Neural cell (in vitro differentiated cells): ENCODE data around the gene FBXW8. TPM values are rescaled to one million over a fixed set of nuclear protein-coding genes. Genes with fewer than 3 reads are reported as not detected.
A peak's percentile ranks its signal among the peaks of the same experiment; 100 is the strongest.

Experiments used
- H2AFZ ChIP-seq: fragments of 200-600, 300-800 bp; sonication (generic), shearing (Covaris generic); 2 replicates; pipeline ENCODE4 v1.6.0; 2014; ENCODE audit warnings: low read depth, mild to moderate bottlenecking, antibody characterized with exemption, low read length, moderate library complexity
- H3F3A ChIP-seq: fragments of 200-600 bp; shearing (Covaris generic); 2 replicates; pipeline ENCODE4 v1.6.1; 2016; ENCODE audit warnings: mild to moderate bottlenecking, moderate library complexity, mixed read lengths, antibody characterized with exemption, low read length; ENCODE audit not compliant: insufficient read depth, poor library complexity, severe bottlenecking
- H3K27ac ChIP-seq: fragments of 200-600, 300-800 bp; sonication (generic), shearing (Covaris generic); 2 replicates; pipeline ENCODE4 v1.5.1; 2014; ENCODE audit warnings: mild to moderate bottlenecking, low read length, moderate library complexity
- H3K27me3 ChIP-seq: fragments of 300-800, 200-600 bp; sonication (generic), shearing (Covaris generic); 2 replicates; pipeline ENCODE4 v1.6.0; 2014; ENCODE audit warnings: mild to moderate bottlenecking, low read depth, low read length, moderate library complexity; ENCODE audit not compliant: insufficient read depth
- H3K36me3 ChIP-seq: fragments of 300-800, 200-600 bp; sonication (generic), shearing (Covaris generic); 2 replicates; pipeline ENCODE4 v1.5.1; 2014; ENCODE audit warnings: mild to moderate bottlenecking, antibody characterized with exemption, low read length, moderate library complexity; ENCODE audit not compliant: insufficient read depth
- H3K4me2 ChIP-seq: fragments of 300-800, 200-600 bp; sonication (generic), shearing (Covaris generic); 2 replicates; pipeline ENCODE4 v1.6.0; 2014; ENCODE audit warnings: mild to moderate bottlenecking, low read length
- H3K4me3 ChIP-seq: fragments of 300-800, 200-600 bp; sonication (generic), shearing (Covaris generic); 2 replicates; pipeline ENCODE4 v1.5.1; 2014; ENCODE audit warnings: mild to moderate bottlenecking, low read length, moderate library complexity
- H3K79me2 ChIP-seq: fragments of 200-600 bp; shearing (Covaris generic); replicated peaks from 2 replicates; pipeline ENCODE4 v1.6.0; 2014; ENCODE audit warnings: mild to moderate bottlenecking, low read length, moderate library complexity; ENCODE audit not compliant: insufficient read depth
- H3K9ac ChIP-seq: fragments of 300-800, 200-600 bp; sonication (generic), shearing (Covaris generic); 2 replicates; pipeline ENCODE4 v1.6.1; 2016; ENCODE audit warnings: mild to moderate bottlenecking, low read length, mixed read lengths
- H3K9me2 ChIP-seq: fragments of 200-600 bp; shearing (Covaris generic); 2 replicates; pipeline ENCODE4 v1.6.1; 2016; ENCODE audit warnings: mild to moderate bottlenecking, low read length, mixed read lengths; ENCODE audit not compliant: insufficient read depth
- H3K9me3 ChIP-seq: fragments of 200-600, 300-800 bp; sonication (generic), shearing (Covaris generic); 2 replicates; pipeline ENCODE4 v1.6.1; 2016; ENCODE audit warnings: mild to moderate bottlenecking, mixed run types, low read length, moderate library complexity, mixed read lengths
- H4K20me1 ChIP-seq: fragments of 200-600 bp; shearing (Covaris generic); 2 replicates; pipeline ENCODE4 v1.6.1; 2016; ENCODE audit warnings: mild to moderate bottlenecking, mixed run types; ENCODE audit not compliant: insufficient read depth
- EP300 ChIP-seq: fragments of 450-650 bp; conservative IDR thresholded peaks from 2 replicates; pipeline ENCODE4 v1.6.1; 2014; ENCODE audit warnings: antibody characterized with exemption, mild to moderate bottlenecking, moderate library complexity; ENCODE audit not compliant: poor library complexity, severe bottlenecking
- EZH2 ChIP-seq: fragments of 200-600, 300-800 bp; shearing (Covaris generic), sonication (generic); IDR thresholded peaks from 2 replicates; pipeline ENCODE4 v1.6.1; 2014; ENCODE audit warnings: antibody characterized with exemption, low read length, borderline replicate concordance, mild to moderate bottlenecking; ENCODE audit not compliant: insufficient read depth, poor library complexity, severe bottlenecking
- MXI1 ChIP-seq: fragments of 450-650 bp; conservative IDR thresholded peaks from 2 replicates; pipeline ENCODE4 v1.6.1; 2014; ENCODE audit warnings: antibody characterized with exemption, mild to moderate bottlenecking; ENCODE audit not compliant: poor library complexity, severe bottlenecking
- POLR2AphosphoS5 ChIP-seq: IDR thresholded peaks from 2 replicates; pipeline ENCODE4 v1.6.1; 2012
- RAD21 ChIP-seq: fragments of 450-650 bp; conservative IDR thresholded peaks from 2 replicates; pipeline ENCODE4 v1.6.1; 2014; ENCODE audit warnings: antibody characterized with exemption, mild to moderate bottlenecking, moderate library complexity
- SMC3 ChIP-seq: fragments of 450-650 bp; conservative IDR thresholded peaks from 2 replicates; pipeline ENCODE4 v1.6.1; 2014; ENCODE audit warnings: antibody characterized with exemption, mild to moderate bottlenecking, moderate library complexity; ENCODE audit not compliant: poor library complexity
- TAF1 ChIP-seq: IDR thresholded peaks from 2 replicates; pipeline ENCODE4 v1.6.1; 2012; ENCODE audit warnings: low read depth
- polyA plus RNA-seq: library from polyadenylated mRNA; depleted of rRNA; stranded (reverse); fragments of >200 nt; gene quantifications from 2 replicates; pipeline ENCODE4 v1.2.3, GENCODE V29; 2014
- TF ChIP-seq, protein P1 (sequence below): fragments of 450-650 bp; IDR thresholded peaks from 2 replicates; pipeline ENCODE4 v1.5.1; 2014; ENCODE audit warnings: antibody characterized with exemption, mild to moderate bottlenecking, moderate library complexity; ENCODE audit not compliant: poor library complexity, severe bottlenecking
- TF ChIP-seq, protein P2 (sequence below): IDR thresholded peaks from 2 replicates; pipeline ENCODE4 v1.6.1; 2012; ENCODE audit warnings: borderline replicate concordance

The FBXW8 gene
- polyA plus RNA-seq, 1 donor from 2014 or later, result 5.6 TPM

DNA sequence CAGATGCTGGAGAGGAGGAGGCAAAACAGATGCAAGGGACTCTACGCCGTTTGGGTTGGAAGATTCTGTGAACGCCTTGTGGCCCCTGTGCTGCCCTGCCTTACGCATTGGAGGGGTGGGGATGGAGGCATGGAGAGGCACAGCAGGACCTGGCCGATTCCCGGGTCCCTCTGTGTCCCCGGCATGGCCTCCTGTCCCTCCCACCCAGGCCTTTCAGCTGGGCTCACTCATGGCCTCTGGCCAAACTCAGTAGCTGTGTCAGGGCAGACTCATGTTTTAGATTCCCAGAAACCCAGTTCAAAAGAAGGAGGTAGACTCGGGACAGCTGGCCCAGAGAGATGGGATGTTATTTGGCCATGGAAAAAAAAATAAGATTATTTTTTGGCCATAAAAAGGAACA lies 148.4 kb downstream of the FBXW8 start:
- Histone ChIP-seq H4K20me1 (no peaks in the 10 kb centered on the region), H3K9me2 (no peaks in the 10 kb centered on the region), H3K9me3 (no peaks in the 10 kb centered on the region), H3F3A (no peaks in the 10 kb centered on the region), H2AFZ (no peak overlapping the region), H3K4me3 (no peak overlapping the region), H3K27ac (no peak overlapping the region), H3K9ac (no peak overlapping the region), H3K79me2 (no peaks in the 10 kb centered on the region), H3K27me3 (no peaks in the 10 kb centered on the region), H3K4me2 (no peak overlapping the region), H3K36me3 (no peaks in the 10 kb centered on the region)
- TF ChIP-seq EP300 (no peak), RAD21 (no peak), SMC3 (no peak), POLR2AphosphoS5 (no peak), EZH2 (no peak), MXI1 (no peak), TAF1 (no peak)
- TF ChIP-seq, protein P1, sequence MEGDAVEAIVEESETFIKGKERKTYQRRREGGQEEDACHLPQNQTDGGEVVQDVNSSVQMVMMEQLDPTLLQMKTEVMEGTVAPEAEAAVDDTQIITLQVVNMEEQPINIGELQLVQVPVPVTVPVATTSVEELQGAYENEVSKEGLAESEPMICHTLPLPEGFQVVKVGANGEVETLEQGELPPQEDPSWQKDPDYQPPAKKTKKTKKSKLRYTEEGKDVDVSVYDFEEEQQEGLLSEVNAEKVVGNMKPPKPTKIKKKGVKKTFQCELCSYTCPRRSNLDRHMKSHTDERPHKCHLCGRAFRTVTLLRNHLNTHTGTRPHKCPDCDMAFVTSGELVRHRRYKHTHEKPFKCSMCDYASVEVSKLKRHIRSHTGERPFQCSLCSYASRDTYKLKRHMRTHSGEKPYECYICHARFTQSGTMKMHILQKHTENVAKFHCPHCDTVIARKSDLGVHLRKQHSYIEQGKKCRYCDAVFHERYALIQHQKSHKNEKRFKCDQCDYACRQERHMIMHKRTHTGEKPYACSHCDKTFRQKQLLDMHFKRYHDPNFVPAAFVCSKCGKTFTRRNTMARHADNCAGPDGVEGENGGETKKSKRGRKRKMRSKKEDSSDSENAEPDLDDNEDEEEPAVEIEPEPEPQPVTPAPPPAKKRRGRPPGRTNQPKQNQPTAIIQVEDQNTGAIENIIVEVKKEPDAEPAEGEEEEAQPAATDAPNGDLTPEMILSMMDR, result no peak
- TF ChIP-seq, protein P2, sequence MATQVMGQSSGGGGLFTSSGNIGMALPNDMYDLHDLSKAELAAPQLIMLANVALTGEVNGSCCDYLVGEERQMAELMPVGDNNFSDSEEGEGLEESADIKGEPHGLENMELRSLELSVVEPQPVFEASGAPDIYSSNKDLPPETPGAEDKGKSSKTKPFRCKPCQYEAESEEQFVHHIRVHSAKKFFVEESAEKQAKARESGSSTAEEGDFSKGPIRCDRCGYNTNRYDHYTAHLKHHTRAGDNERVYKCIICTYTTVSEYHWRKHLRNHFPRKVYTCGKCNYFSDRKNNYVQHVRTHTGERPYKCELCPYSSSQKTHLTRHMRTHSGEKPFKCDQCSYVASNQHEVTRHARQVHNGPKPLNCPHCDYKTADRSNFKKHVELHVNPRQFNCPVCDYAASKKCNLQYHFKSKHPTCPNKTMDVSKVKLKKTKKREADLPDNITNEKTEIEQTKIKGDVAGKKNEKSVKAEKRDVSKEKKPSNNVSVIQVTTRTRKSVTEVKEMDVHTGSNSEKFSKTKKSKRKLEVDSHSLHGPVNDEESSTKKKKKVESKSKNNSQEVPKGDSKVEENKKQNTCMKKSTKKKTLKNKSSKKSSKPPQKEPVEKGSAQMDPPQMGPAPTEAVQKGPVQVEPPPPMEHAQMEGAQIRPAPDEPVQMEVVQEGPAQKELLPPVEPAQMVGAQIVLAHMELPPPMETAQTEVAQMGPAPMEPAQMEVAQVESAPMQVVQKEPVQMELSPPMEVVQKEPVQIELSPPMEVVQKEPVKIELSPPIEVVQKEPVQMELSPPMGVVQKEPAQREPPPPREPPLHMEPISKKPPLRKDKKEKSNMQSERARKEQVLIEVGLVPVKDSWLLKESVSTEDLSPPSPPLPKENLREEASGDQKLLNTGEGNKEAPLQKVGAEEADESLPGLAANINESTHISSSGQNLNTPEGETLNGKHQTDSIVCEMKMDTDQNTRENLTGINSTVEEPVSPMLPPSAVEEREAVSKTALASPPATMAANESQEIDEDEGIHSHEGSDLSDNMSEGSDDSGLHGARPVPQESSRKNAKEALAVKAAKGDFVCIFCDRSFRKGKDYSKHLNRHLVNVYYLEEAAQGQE, result no peak

DNA sequence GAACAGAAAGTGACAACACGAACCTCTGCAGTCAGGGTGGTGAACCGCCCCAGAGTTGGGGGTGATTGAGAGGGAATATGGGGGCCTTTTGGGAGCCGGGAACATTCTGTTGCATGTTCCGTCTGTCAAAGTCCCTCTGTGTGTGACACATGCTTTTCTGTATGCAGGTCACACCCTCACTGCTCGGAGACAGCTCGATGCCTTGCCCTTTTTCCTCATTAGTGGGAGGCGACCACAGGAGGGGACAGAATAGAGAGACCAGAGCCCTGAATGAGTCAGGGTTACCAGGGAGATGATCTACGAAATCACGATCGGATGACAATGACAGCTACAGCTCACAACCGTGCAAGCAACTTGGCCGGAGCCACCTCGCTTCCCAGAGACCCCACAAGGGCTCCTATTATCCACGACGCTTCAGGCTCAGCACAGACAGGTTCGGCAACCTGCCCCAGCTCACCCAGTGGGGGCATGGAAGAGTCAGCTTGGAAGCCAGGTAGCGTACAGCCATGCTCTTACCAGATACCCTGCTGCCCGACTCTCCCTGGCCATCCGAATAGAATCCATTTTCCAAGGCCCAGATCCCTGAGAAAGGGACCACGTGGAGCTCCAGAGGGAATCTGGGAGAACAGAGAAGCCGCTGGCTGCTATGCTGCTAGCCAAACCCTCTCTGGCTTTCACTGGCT lies 149.6 kb downstream of the FBXW8 start:
- H2AFZ ChIP-seq, result peak overlapping the region; percentile 25
- no peaks in the 10 kb centered on the region for H3K79me2 ChIP-seq
- no peaks in the 10 kb centered on the region for H3K9me2 ChIP-seq
- TF ChIP-seq EZH2, result no peak
- TF ChIP-seq, protein P2, result no peak
- TF ChIP-seq POLR2AphosphoS5, result peak; percentile 24
- TF ChIP-seq TAF1, result no peak
- H3F3A ChIP-seq, result no peaks in the 10 kb centered on the region
- H3K36me3 ChIP-seq, result no peaks in the 10 kb centered on the region
- peak overlapping the region; percentile 41 for H3K9ac ChIP-seq
- H3K4me2 ChIP-seq, result no peak overlapping the region
- no peaks in the 10 kb centered on the region for H3K27me3 ChIP-seq
- H3K4me3 ChIP-seq, result peak overlapping the region; percentile 15
- peak overlapping the region; percentile 44 for H3K27ac ChIP-seq
- no peaks in the 10 kb centered on the region for H3K9me3 ChIP-seq
- H4K20me1 ChIP-seq, result no peaks in the 10 kb centered on the region
